Esophagus squamous epithelium (tissue), 4 donors: Measurements from ENCODE around the gene TIMM29.

ENCODE experiments used
- POLR2A ChIP-seq, 4 donors: fragments of 450-650 bp; IDR thresholded peaks; one replicate each; pipeline ENCODE4 v1.6.1; 2017; ENCODE audit warnings: antibody characterized with exemption in 4 of 4, mild to moderate bottlenecking in 4 of 4, moderate library complexity in 3 of 4
- TF ChIP-seq, protein P1 (sequence below), 6 experiments: fragments of 450-650 bp in 4 of 6; fragments of 200-600 bp in 2 of 6; sonication (generic) in 2 of 6; IDR thresholded peaks; one replicate each; pipeline ENCODE4 v1.5.1; 2016 to 2019; ENCODE audit warnings: antibody characterized with exemption in 6 of 6, mild to moderate bottlenecking in 4 of 6, moderate library complexity in 4 of 6

DNA sequence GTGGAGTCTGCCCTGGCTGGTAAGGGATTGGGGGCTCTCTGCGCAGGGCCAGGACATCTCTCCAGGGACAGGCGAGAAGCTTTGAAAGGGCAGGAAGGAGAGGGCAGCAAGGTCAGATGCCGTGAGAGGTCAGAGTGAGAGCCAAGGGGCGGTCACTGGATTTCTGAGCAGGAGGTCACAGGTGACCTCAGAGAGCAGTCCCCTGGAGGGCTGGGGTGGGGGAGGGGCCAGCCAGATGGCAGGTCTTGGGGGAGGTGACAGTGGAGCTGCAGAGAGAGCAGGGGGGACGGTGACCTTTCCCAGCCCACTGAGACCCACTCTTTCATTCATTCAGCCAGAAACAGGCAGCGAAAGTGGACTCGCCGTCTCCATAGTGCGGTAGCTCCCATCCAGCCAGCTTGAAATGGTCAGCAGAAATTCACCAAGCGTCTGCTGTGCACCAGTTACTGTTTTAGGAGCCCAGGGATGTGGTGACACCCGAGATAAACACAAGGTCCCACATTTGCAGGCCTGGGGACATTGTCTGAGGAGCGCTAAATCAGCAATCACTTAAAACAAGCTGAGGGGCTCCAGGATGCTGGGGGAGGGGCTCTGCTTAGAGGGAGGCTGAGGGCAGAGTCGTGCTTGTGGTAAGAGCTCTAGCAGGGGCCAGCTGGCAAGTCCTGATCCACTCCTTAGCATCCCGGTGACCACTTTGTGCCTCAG lies 47.1 kb upstream of the TIMM29 start:
- TF ChIP-seq POLR2A (IDR thresholded peaks at IDR 0.05), result no peak
- TF ChIP-seq, protein P1, sequence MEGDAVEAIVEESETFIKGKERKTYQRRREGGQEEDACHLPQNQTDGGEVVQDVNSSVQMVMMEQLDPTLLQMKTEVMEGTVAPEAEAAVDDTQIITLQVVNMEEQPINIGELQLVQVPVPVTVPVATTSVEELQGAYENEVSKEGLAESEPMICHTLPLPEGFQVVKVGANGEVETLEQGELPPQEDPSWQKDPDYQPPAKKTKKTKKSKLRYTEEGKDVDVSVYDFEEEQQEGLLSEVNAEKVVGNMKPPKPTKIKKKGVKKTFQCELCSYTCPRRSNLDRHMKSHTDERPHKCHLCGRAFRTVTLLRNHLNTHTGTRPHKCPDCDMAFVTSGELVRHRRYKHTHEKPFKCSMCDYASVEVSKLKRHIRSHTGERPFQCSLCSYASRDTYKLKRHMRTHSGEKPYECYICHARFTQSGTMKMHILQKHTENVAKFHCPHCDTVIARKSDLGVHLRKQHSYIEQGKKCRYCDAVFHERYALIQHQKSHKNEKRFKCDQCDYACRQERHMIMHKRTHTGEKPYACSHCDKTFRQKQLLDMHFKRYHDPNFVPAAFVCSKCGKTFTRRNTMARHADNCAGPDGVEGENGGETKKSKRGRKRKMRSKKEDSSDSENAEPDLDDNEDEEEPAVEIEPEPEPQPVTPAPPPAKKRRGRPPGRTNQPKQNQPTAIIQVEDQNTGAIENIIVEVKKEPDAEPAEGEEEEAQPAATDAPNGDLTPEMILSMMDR (IDR thresholded peaks at IDR 0.05), result no peak
